SK-N-MC (cell line): ENCODE data around the gene DZIP1L.

Source experiments
- EZH2 ChIP-seq: fragments of 200-600 bp; sonication (generic); IDR thresholded peaks from one replicate; pipeline ENCODE4 v1.6.1; 2017; ENCODE audit warnings: antibody characterized with exemption
- FOXP2 ChIP-seq: optimal IDR thresholded peaks from 2 replicates; pipeline ENCODE3; 2011; ENCODE audit warnings: mild to moderate bottlenecking, moderate library complexity; ENCODE audit not compliant: insufficient read depth; ENCODE audit errors: extremely low read length, control extremely low read depth
- POLR2AphosphoS5 ChIP-seq: IDR thresholded peaks from 2 replicates; pipeline ENCODE4 v1.6.1; 2012; ENCODE audit warnings: mild to moderate bottlenecking, low read depth, low read length, borderline replicate concordance

GRCh38 chr3:138114988-138115971, at the start of gene DZIP1L:
- no peak for TF ChIP-seq EZH2
- peak; percentile 46; the same call in 1 of the 2 replicates for TF ChIP-seq POLR2AphosphoS5
- TF ChIP-seq FOXP2: no peak
